Measurements from ENCODE around the gene ATXN1. TPM values are rescaled to one million over a fixed set of nuclear protein-coding genes. Genes with fewer than 3 reads are reported as not detected.

The ATXN1 gene
- total RNA-seq, 1 experiment from 2014 or later = 25.6 TPM

- Histone ChIP-seq H3K27me3 (replicated peaks; ENCODE audit: insufficient read depth, low read depth, low read length, poor library complexity) (no peaks in the 10 kb centered on the region), H3K4me1 (ENCODE audit: insufficient read depth, low read length, poor library complexity, severe bottlenecking) (peaks cover 10% of the 10 kb centered on the region), H3K27ac (ENCODE audit: low read depth, low read length, poor library complexity, severe bottlenecking) (no peak overlapping the region), H3K4me3 (ENCODE audit: low read depth, low read length, poor library complexity, severe bottlenecking) (no peak overlapping the region), H3K9me3 (ENCODE audit: low read depth, low read length, poor library complexity, severe bottlenecking) (no peaks in the 10 kb centered on the region), H3K36me3 (ENCODE audit: insufficient read depth, low read length, poor library complexity, severe bottlenecking) (no peaks in the 10 kb centered on the region)
- ChIA-PET CTCF (no interaction called here), POLR2A (ENCODE audit: low non-redundant PET) (no interaction called here)
- no TSS peak for BruUV-seq (replicated peaks)
- no peak for DNase-seq (ENCODE audit: low spot score)
- TF ChIP-seq CTCF (conservative IDR thresholded peaks at IDR 0.05; ENCODE audit: low read depth, low read length) (no peak), EZH2 (IDR thresholded peaks at IDR 0.05; ENCODE audit: borderline replicate concordance, low read depth, low read length, poor library complexity, severe bottlenecking) (no peak)
- intact Hi-C loops (cut with micrococcal nuclease; ENCODE audit: unreplicated experiment) = no loop called here
These were observed 265.1 kb downstream of the ATXN1 start for GRCh38 chr6:16496210-16496609.

- no peaks in the 10 kb centered on the region for H3K27me3 ChIP-seq (replicated peaks; ENCODE audit: insufficient read depth, low read depth, low read length, poor library complexity)
- peaks cover 10% of the 10 kb centered on the region for H3K4me1 ChIP-seq (ENCODE audit: insufficient read depth, low read length, poor library complexity, severe bottlenecking)
- H3K9me3 ChIP-seq (ENCODE audit: low read depth, low read length, poor library complexity, severe bottlenecking) = no peaks in the 10 kb centered on the region
- BruUV-seq (replicated peaks) = no TSS peak
- no peak overlapping the region for H3K4me3 ChIP-seq (ENCODE audit: low read depth, low read length, poor library complexity, severe bottlenecking)
- H3K36me3 ChIP-seq (ENCODE audit: insufficient read depth, low read length, poor library complexity, severe bottlenecking) = no peaks in the 10 kb centered on the region
- ChIA-PET POLR2A (ENCODE audit: low non-redundant PET) (no interaction called here), CTCF (no interaction called here)
- intact Hi-C loops (cut with micrococcal nuclease; ENCODE audit: unreplicated experiment) = no loop called here
- TF ChIP-seq EZH2 (IDR thresholded peaks at IDR 0.05; ENCODE audit: borderline replicate concordance, low read depth, low read length, poor library complexity, severe bottlenecking) (no peak), CTCF (conservative IDR thresholded peaks at IDR 0.05; ENCODE audit: low read depth, low read length) (no peak)
- no peak overlapping the region for H3K27ac ChIP-seq (ENCODE audit: low read depth, low read length, poor library complexity, severe bottlenecking)
- DNase-seq (ENCODE audit: low spot score) = no peak
These were observed 266.5 kb downstream of the ATXN1 start for GRCh38 chr6:16494793-16495192.

GRCh38 chr6:16493802-16494201 lies 267.5 kb downstream of the ATXN1 start:
- TF ChIP-seq CTCF (conservative IDR thresholded peaks at IDR 0.05; ENCODE audit: low read depth, low read length) = no peak
- no peak for TF ChIP-seq EZH2 (IDR thresholded peaks at IDR 0.05; ENCODE audit: borderline replicate concordance, low read depth, low read length, poor library complexity, severe bottlenecking)
- DNase-seq (ENCODE audit: low spot score) = peak; percentile 28
- H3K4me1 ChIP-seq (ENCODE audit: insufficient read depth, low read length, poor library complexity, severe bottlenecking) = peaks cover 10% of the 10 kb centered on the region
- H3K4me3 ChIP-seq (ENCODE audit: low read depth, low read length, poor library complexity, severe bottlenecking) = no peak overlapping the region
- H3K36me3 ChIP-seq (ENCODE audit: insufficient read depth, low read length, poor library complexity, severe bottlenecking) = no peaks in the 10 kb centered on the region
- no peaks in the 10 kb centered on the region for H3K9me3 ChIP-seq (ENCODE audit: low read depth, low read length, poor library complexity, severe bottlenecking)
- no peaks in the 10 kb centered on the region for H3K27me3 ChIP-seq (replicated peaks; ENCODE audit: insufficient read depth, low read depth, low read length, poor library complexity)
- CTCF ChIA-PET = no interaction called here
- intact Hi-C loops (cut with micrococcal nuclease; ENCODE audit: unreplicated experiment) = no loop called here
- POLR2A ChIA-PET (ENCODE audit: low non-redundant PET) = no interaction called here
- no peak overlapping the region for H3K27ac ChIP-seq (ENCODE audit: low read depth, low read length, poor library complexity, severe bottlenecking)
- no TSS peak for BruUV-seq (replicated peaks)
